ENCODE measurements around the gene DGAT2.

DGAT2 gene

DNA sequence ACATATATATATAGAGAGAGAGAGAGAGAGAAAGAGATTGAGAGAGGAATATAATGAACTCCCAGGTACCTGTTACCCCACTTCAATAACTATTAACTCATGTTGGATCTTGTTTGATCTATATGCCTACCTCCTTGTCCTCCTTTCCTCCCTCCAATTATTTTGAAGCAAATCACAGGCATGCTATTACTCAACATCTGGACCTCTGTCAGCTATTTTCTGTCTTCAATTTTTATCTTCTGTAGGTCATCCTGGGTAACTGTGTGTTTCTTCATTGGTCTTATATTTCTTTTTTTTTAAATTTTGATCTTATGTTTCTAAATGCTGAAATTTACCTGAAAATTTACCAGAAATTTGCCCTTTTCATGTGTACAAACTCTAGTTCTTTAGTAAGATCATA, 71.3 kb downstream of the DGAT2 start:
- H3K36me3 ChIP-seq (ENCODE audit: control insufficient read depth in 2 of 2, insufficient read depth in 1 of 2, low read length in 2 of 2) = no peaks in the 10 kb centered on the region
- CTCF ChIA-PET = interaction anchor here (0.7 kb wide), 2 partner anchors 27 to 365 kb away, joined by 3 to 4 read pairs; no protein-coding TSS in a partner anchor
- peaks cover 8% of the 10 kb centered on the region for H3K4me1 ChIP-seq (ENCODE audit: control insufficient read depth, insufficient read depth, low read length)
- TF ChIP-seq ZNF184 (tag by site-specific recombination; IDR thresholded peaks at IDR 0.05) = no peak
- no peak for TF ChIP-seq ZNF654 (tag by site-specific recombination; IDR thresholded peaks at IDR 0.05; ENCODE audit: low read depth)
- TF ChIP-seq IKZF3 (tag by site-specific recombination; IDR thresholded peaks at IDR 0.05) = no peak
- TF ChIP-seq, protein P1, sequence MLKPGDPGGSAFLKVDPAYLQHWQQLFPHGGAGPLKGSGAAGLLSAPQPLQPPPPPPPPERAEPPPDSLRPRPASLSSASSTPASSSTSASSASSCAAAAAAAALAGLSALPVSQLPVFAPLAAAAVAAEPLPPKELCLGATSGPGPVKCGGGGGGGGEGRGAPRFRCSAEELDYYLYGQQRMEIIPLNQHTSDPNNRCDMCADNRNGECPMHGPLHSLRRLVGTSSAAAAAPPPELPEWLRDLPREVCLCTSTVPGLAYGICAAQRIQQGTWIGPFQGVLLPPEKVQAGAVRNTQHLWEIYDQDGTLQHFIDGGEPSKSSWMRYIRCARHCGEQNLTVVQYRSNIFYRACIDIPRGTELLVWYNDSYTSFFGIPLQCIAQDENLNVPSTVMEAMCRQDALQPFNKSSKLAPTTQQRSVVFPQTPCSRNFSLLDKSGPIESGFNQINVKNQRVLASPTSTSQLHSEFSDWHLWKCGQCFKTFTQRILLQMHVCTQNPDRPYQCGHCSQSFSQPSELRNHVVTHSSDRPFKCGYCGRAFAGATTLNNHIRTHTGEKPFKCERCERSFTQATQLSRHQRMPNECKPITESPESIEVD (tag by site-specific recombination; IDR thresholded peaks at IDR 0.05) = no peak
- no peak for TF ChIP-seq ZNF391 (tag by site-specific recombination; IDR thresholded peaks at IDR 0.05; ENCODE audit: borderline replicate concordance, low read depth)
- TF ChIP-seq ZNF776 (tag by site-specific recombination; IDR thresholded peaks at IDR 0.05; ENCODE audit: borderline replicate concordance) = no peak
- TF ChIP-seq, protein P2, sequence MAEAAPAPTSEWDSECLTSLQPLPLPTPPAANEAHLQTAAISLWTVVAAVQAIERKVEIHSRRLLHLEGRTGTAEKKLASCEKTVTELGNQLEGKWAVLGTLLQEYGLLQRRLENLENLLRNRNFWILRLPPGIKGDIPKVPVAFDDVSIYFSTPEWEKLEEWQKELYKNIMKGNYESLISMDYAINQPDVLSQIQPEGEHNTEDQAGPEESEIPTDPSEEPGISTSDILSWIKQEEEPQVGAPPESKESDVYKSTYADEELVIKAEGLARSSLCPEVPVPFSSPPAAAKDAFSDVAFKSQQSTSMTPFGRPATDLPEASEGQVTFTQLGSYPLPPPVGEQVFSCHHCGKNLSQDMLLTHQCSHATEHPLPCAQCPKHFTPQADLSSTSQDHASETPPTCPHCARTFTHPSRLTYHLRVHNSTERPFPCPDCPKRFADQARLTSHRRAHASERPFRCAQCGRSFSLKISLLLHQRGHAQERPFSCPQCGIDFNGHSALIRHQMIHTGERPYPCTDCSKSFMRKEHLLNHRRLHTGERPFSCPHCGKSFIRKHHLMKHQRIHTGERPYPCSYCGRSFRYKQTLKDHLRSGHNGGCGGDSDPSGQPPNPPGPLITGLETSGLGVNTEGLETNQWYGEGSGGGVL (tag by site-specific recombination; IDR thresholded peaks at IDR 0.05) = no peak
- TF ChIP-seq, protein P3, sequence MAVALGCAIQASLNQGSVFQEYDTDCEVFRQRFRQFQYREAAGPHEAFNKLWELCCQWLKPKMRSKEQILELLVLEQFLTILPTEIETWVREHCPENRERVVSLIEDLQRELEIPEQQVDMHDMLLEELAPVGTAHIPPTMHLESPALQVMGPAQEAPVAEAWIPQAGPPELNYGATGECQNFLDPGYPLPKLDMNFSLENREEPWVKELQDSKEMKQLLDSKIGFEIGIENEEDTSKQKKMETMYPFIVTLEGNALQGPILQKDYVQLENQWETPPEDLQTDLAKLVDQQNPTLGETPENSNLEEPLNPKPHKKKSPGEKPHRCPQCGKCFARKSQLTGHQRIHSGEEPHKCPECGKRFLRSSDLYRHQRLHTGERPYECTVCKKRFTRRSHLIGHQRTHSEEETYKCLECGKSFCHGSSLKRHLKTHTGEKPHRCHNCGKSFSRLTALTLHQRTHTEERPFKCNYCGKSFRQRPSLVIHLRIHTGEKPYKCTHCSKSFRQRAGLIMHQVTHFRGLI (tag by site-specific recombination; IDR thresholded peaks at IDR 0.05) = no peak
- TF ChIP-seq TRIM28 (IDR thresholded peaks at IDR 0.05; ENCODE audit: borderline replicate concordance, low read length) = no peak
- TF ChIP-seq ZNF175 (tag by site-specific recombination; IDR thresholded peaks at IDR 0.05) = no peak
- no peak for TF ChIP-seq ZNF707 (tag by site-specific recombination; IDR thresholded peaks at IDR 0.05)
- no peaks in the 10 kb centered on the region for H3K9me3 ChIP-seq (ENCODE audit: control insufficient read depth, insufficient read depth, low read depth, low read length)
- H3K4me3 ChIP-seq (ENCODE audit: low read depth, low read length) = no peak overlapping the region
- POLR2A ChIA-PET = no interaction called here
- H3K27ac ChIP-seq (ENCODE audit: extremely low read depth, low read depth, low read length) = no peak overlapping the region

DNA sequence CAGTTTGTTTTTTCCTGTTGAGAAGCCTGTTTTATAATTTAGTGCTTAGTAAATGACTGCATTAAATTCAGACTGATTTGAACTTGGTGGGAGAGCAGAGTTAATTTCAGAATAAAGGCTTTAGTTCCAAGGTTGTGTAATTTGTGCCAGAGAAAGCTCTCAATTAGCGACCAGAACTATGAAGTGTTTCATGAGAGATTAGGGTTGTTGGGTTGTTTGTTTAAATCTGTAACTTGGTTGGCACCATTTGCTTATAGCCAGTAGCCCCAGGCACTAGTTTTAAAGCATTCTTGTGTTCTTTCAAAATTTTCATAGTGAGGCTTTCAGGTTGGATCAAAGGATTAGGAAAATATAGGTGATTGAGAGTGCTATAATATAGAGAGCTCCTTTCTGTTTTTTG, 71.9 kb downstream of the DGAT2 start:
- CTCF ChIA-PET = interaction anchor here (0.9 to 1.7 kb wide), 3 partner anchors 28 to 312 kb away, joined by 3 to 6 read pairs (median 4); no protein-coding TSS in a partner anchor
- H3K4me3 ChIP-seq (ENCODE audit: low read depth, low read length) = no peak overlapping the region
- no peak overlapping the region for H3K27ac ChIP-seq (ENCODE audit: extremely low read depth, low read depth, low read length)
- no peaks in the 10 kb centered on the region for H3K9me3 ChIP-seq (ENCODE audit: control insufficient read depth, insufficient read depth, low read depth, low read length)
- H3K4me1 ChIP-seq (ENCODE audit: control insufficient read depth, insufficient read depth, low read length) = peaks cover 8% of the 10 kb centered on the region
- H3K36me3 ChIP-seq (ENCODE audit: control insufficient read depth in 2 of 2, insufficient read depth in 1 of 2, low read length in 2 of 2) = no peaks in the 10 kb centered on the region
- POLR2A ChIA-PET = no interaction called here
- TF ChIP-seq ZNF366 (tag by site-specific recombination; conservative IDR thresholded peaks at IDR 0.05) (no peak), ZBTB20 (tag by site-specific recombination; IDR thresholded peaks at IDR 0.05) (no peak), MYNN (tag by site-specific recombination; IDR thresholded peaks at IDR 0.05; ENCODE audit: borderline replicate concordance) (peak; percentile 65; the same call in 1 of the 2 replicates), EGR2 (tag by site-specific recombination; IDR thresholded peaks at IDR 0.05; ENCODE audit: low read depth) (no peak), ZNF664 (tag by site-specific recombination; IDR thresholded peaks at IDR 0.05) (no peak), ZXDB (tag by site-specific recombination; IDR thresholded peaks at IDR 0.05) (no peak), GLIS1 (tag by site-specific recombination; IDR thresholded peaks at IDR 0.05) (peak; percentile 35)
- TF ChIP-seq, protein P4, sequence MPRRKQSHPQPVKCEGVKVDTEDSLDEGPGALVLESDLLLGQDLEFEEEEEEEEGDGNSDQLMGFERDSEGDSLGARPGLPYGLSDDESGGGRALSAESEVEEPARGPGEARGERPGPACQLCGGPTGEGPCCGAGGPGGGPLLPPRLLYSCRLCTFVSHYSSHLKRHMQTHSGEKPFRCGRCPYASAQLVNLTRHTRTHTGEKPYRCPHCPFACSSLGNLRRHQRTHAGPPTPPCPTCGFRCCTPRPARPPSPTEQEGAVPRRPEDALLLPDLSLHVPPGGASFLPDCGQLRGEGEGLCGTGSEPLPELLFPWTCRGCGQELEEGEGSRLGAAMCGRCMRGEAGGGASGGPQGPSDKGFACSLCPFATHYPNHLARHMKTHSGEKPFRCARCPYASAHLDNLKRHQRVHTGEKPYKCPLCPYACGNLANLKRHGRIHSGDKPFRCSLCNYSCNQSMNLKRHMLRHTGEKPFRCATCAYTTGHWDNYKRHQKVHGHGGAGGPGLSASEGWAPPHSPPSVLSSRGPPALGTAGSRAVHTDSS (tag by site-specific recombination; IDR thresholded peaks at IDR 0.05) = no peak
- TF ChIP-seq, protein P5, sequence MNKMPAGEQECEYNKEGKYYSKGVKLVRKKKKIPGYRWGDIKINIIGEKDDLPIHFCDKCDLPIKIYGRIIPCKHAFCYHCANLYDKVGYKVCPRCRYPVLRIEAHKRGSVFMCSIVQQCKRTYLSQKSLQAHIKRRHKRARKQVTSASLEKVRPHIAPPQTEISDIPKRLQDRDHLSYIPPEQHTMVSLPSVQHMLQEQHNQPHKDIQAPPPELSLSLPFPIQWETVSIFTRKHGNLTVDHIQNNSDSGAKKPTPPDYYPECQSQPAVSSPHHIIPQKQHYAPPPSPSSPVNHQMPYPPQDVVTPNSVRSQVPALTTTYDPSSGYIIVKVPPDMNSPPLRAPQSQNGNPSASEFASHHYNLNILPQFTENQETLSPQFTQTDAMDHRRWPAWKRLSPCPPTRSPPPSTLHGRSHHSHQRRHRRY (tag by site-specific recombination; IDR thresholded peaks at IDR 0.05) = no peak
- TF ChIP-seq, protein P1 (tag by site-specific recombination; IDR thresholded peaks at IDR 0.05) = peak; percentile 51; the same call in 1 of the 2 replicates
- TF ChIP-seq, protein P6, sequence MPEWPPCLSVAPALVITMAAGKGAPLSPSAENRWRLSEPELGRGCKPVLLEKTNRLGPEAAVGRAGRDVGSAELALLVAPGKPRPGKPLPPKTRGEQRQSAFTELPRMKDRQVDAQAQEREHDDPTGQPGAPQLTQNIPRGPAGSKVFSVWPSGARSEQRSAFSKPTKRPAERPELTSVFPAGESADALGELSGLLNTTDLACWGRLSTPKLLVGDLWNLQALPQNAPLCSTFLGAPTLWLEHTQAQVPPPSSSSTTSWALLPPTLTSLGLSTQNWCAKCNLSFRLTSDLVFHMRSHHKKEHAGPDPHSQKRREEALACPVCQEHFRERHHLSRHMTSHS (tag by site-specific recombination; IDR thresholded peaks at IDR 0.05) = no peak

All from HEK293 (cell line).